ENCODE results near the gene PDLIM5.

The PDLIM5 gene

DNA sequence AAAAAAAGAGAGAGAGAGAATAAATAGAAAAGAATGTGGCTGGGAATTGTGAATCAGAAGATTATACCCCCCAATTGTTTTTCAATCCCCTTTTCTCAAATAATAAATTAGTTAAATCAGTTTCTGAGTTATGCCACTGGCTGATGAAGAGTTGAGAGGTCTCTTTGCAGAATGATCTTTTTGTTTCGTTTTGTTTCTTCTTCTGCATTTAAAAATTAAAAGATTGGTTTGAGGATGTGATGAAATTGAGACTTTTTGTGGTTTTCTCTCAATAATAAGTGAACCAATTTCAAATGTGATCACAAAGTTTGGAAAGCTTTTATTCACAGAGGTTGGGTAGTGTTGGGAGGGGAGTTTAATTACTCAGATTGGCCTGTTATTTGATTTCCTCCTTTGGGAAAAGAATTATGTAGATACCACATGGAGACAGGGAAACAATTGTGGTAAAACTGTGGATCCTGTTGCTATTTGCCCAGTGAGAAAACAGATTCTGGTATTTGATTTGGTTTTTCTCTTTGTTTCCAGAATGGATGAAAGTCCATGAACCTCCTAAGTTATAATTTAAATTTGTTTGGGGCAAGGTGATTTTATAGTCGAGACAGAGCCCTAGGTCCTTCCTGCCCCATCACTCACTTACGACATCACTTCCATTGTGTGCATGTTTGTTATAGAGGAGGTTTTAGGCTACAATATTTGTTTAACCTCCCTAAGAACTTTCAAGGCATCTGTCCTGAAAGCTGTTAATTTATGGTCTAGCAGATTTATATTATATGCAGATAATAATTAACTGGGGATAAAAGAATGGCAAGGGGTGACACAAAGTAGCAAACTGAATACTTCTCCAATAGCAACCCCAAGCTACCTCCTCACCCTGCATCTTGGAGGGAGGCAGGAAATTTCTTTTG, 214.0 kb downstream of the PDLIM5 start:
- no peak for DNase-seq

- no peak for DNase-seq
Measured at GRCh38 chr4:94668724-94669123, 217.0 kb downstream of the PDLIM5 start.

GRCh38 chr4:94669672-94670664, 218.2 kb downstream of the PDLIM5 start:
- DNase-seq: no peak

GRCh38 chr4:94671113-94671512, 219.4 kb downstream of the PDLIM5 start:
- DNase-seq: no peak

DNA sequence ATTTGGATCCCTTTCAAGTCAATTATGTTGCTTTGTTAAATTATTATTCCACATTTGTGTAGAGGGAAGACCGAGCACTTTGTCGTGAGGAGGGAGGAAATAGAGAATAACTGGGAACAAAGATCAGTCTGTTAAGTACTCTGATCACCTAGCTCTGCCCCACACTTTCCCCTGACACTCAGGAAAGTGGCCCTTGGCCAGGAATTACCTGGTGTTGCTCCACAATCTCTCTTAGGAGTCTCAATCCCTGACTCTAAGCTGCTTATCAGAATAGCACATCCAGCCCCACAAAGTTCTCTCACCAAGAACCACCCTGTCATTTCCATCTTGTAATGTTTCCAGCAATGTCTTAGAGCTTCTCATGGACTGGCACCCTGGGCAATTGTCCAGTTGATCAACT, 222.2 kb downstream of the PDLIM5 start:
- DNase-seq: no peak

- no peak for DNase-seq
Measured at GRCh38 chr4:94676970-94677369, 225.2 kb downstream of the PDLIM5 start.

DNA sequence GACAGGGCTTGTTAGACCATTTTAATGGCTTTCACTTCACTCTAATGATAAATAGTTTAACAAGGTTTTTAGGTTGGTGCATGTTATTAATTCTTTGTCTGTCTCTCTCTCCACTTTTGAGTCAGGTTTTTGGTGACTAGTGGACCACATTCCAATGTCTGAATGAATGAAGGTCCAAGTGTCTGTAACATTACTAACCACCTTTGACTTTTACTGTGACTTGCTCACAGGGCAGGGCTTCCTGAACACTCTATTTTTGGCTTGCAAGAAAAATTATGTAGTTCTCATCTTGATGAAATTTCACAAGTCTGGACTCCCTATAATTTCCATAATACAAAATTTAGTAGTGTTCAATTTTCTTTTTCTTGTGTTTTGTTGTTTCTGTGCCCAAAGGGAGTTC, 227.2 kb downstream of the PDLIM5 start:
- no peak for DNase-seq

GRCh38 chr4:94680176-94680862, 228.6 kb downstream of the PDLIM5 start:
- DNase-seq: no peak

DNA sequence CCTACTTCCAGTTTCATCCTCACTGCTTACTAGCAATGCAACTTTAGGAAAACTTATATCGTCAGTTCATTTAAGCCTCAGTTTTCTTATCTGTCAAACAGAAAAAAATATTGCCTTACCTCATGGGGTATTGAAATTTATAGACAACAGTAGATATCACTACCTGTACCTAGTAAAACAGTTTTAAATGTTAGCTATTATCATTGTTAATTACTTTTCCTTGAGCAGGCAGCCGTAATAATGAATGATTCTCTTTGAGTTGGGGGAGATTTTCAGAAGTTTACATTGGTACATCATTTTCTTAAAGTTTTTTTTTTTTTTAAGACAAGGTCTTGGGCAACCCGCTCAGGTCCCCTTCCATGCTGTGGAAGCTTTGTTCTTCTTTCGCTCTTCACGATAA, 234.3 kb downstream of the PDLIM5 start:
- no peak for DNase-seq

DNA sequence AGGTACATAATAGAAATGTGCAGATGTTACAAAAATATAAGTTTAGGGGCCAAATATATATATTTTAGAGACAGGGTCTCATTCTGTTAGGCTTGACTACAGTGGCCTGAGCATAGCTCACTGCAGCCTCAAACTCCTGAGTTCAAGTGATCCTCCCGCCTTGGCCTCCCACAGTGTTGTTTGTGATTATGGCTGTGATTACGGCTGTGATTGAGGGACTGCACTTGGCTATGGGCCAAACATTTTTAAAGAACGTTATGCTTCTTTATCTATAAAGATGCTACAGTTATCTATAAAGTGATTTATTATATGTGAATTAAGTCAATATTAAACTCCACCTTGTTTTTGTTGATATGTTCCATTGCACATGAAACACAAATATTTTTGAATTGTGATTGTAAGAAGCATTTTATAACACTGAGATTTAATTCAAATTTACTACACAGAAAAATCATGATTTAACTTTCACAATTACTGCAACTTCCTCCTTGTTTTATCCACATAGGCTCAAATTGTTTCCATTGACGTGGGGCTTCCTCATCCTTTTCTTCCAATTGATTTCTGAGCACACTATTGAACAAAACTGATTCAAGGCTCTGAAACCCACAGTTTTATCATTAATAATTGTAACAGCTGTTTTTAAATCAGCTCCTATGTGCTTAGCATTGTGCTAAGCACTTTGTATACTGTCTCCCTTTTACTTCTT, 237.6 kb downstream of the PDLIM5 start:
- DNase-seq: no peak

- no peak for DNase-seq
Measured at GRCh38 chr4:94690851-94691254, 239.1 kb downstream of the PDLIM5 start.

DNA sequence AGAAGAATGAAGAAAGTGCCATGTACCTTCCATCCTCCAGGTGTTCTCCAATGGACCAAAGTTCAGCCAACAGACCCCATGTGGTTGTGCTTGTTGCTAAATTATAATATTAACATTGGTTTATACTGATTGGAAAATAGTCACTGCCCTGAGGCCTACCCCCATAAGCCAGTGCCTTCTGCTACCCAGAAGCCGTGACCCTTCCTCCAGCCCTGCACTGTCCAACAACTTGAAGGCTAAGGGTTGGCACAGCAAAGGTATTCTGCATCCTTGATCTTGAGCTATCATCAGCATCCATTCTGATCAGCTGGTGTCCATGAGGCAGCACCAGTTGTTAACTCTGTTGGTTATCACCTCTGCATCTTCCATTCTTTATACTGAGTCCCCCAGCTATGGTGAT, 239.8 kb downstream of the PDLIM5 start:
- no peak for DNase-seq

DNA sequence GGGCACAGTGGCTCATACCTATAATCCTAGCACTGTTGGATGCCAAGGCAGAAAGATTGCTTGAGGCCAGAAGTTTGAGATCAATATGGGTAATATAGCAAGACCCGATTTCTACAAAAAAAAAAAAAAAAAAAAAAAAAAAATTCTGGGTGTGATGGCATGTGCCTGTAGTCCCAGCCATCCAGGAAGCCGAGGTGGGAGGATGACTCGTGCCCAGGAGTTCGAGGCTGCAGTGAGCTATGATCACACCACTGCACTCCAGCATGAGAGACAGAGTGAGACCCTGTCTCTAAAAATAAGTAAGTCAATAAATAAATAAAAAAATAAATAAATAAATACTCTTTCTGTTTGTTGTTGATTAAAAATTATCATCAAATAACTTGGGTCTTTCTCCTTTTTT, 243.6 kb downstream of the PDLIM5 start:
- no peak for DNase-seq

DNA sequence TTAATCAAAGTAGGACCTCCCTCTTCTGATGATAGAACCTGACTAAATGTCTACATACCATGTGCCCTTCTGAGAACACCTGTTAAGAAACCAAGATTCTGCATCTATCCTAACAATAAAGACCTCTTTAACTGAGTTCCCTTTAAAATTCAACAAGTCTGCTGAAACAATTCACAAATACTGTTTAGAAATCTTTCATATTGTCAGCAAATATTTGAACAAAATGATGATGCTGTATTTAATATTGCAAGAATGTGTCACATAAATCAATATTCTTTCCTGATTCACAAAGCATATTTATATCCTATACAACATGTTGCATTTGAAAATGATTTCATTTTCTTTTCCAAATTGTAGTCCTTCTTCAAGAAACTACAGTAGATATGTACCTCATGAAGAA, 246.4 kb downstream of the PDLIM5 start:
- no peak for DNase-seq

GRCh38 chr4:94700298-94700697, 248.6 kb downstream of the PDLIM5 start:
- DNase-seq: no peak

GRCh38 chr4:94701631-94702300, 250.0 kb downstream of the PDLIM5 start:
- no peak for DNase-seq

DNA sequence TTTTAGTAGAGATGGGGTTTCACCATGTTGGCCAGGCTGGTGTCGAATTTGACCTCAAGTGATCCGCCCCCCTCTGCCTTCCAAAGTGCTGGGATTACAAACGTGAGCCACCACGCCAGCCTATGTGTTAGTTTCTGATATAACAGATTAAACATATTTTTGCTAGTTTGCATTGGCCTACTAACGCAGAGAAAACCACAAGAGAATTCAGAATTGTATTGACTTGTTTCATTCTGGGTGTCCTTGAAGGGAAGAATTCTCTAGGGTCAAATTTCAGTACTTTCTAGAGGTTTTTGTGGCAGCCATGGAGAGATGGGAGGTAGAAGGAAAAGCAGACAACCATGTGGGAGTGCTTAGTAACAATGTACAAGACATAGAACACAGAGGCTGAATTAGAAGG, 259.9 kb downstream of the PDLIM5 start:
- no peak for DNase-seq

GRCh38 chr4:94714365-94715160, 262.8 kb downstream of the PDLIM5 start:
- no peak for DNase-seq

- no peak for DNase-seq
Measured at GRCh38 chr4:94715726-94716125, 264.0 kb downstream of the PDLIM5 start.
